Measurements from ENCODE around the gene POMT1. TPM values are rescaled to one million over a fixed set of nuclear protein-coding genes. Genes with fewer than 3 reads are reported as not detected.

The POMT1 gene
- total RNA-seq, 1 experiment from 2014 or later: 39.6 TPM

DNA sequence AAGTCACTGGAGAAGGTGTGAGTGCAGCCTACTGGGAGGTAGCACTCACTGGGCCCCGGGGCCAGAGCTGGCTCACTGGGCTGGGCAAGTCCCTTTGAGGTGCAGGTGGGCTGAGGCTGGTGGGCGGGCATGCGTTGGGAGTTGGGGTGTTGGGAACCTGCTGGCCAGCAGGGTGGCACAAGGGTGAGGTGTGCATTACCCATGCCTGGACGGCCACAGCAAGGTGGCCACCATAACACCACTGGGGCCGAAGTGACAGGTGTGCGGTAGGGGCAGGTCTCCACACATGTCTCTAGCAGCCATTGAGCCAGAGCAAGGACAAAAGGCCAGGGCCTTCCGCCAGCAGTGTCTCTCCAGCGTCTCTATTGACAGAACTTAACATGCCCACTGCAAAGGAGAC is 65.2 kb downstream of the POMT1 start:
- POLR2A ChIA-PET (ENCODE audit: low non-redundant PET): no interaction called here
- no peak for TF ChIP-seq CTCF (conservative IDR thresholded peaks at IDR 0.05; ENCODE audit: low read depth, low read length)
- no peak for TF ChIP-seq EZH2 (IDR thresholded peaks at IDR 0.05; ENCODE audit: borderline replicate concordance, low read depth, low read length, poor library complexity, severe bottlenecking)
- Histone ChIP-seq H3K4me1 (ENCODE audit: insufficient read depth, low read length, poor library complexity, severe bottlenecking) (no peaks in the 10 kb centered on the region), H3K27me3 (replicated peaks; ENCODE audit: insufficient read depth, low read depth, low read length, poor library complexity) (no peaks in the 10 kb centered on the region), H3K9me3 (ENCODE audit: low read depth, low read length, poor library complexity, severe bottlenecking) (no peaks in the 10 kb centered on the region), H3K36me3 (ENCODE audit: insufficient read depth, low read length, poor library complexity, severe bottlenecking) (no peaks in the 10 kb centered on the region), H3K27ac (ENCODE audit: low read depth, low read length, poor library complexity, severe bottlenecking) (no peak overlapping the region), H3K4me3 (ENCODE audit: low read depth, low read length, poor library complexity, severe bottlenecking) (no peak overlapping the region)
- BruUV-seq (replicated peaks): no TSS peak
- no peak for DNase-seq (ENCODE audit: low spot score)
- intact Hi-C loops (cut with micrococcal nuclease; ENCODE audit: unreplicated experiment): no loop called here
- CTCF ChIA-PET: no interaction called here

Other genes with a start within 250 kb of the POMT1 start
- gene FAM78A, start 226.4 kb upstream of the POMT1 start, total RNA-seq (2021): 0.84 and 1.7 TPM in 2 replicates
- gene PLPP7, start 213.2 kb upstream of the POMT1 start, total RNA-seq (2021): not detected in 2 replicates
- 317 and 318 TPM in 2 replicates for gene PRRC2B, start 108.8 kb upstream of the POMT1 start, total RNA-seq (2021)
- gene UCK1, start 28.3 kb downstream of the POMT1 start, total RNA-seq (2021): 48.0 and 51.6 TPM in 2 replicates
- gene PRRT1B, start 42.6 kb downstream of the POMT1 start, total RNA-seq (2021): not detected in 2 replicates
- 56.4 and 61.5 TPM in 2 replicates for gene RAPGEF1, start 237.2 kb downstream of the POMT1 start, total RNA-seq (2021)

All from A673 (cell line).